Endodermal cell (in vitro differentiated cells): Measurements from ENCODE around the gene LHFPL3. TPM values are rescaled to one million over a fixed set of nuclear protein-coding genes. Genes with fewer than 3 reads are reported as not detected.

Source experiments
- DNase-seq: peaks from one replicate; pipeline ENCODE4 v3.0.0-alpha.2; 2017
- H3K27ac ChIP-seq: 2 replicates; pipeline ENCODE4 v1.5.1; 2013; ENCODE audit warnings: mild to moderate bottlenecking, low read depth, low read length, moderate library complexity
- H3K27me3 ChIP-seq: 2 replicates; pipeline ENCODE4 v1.6.1; 2013; ENCODE audit warnings: mild to moderate bottlenecking, low read length, moderate library complexity; ENCODE audit not compliant: insufficient read depth, control insufficient read depth, poor library complexity, severe bottlenecking
- H3K36me3 ChIP-seq: 2 replicates; pipeline ENCODE4 v1.7.0; 2013; ENCODE audit warnings: mild to moderate bottlenecking, low read length, moderate library complexity; ENCODE audit not compliant: control insufficient read depth, insufficient read depth
- H3K4me1 ChIP-seq: one replicate; pipeline ENCODE4 v1.7.0; 2013; ENCODE audit warnings: low read length; ENCODE audit not compliant: control insufficient read depth, insufficient read depth
- H3K4me3 ChIP-seq: 2 replicates; pipeline ENCODE4 v1.5.1; 2013; ENCODE audit warnings: mild to moderate bottlenecking, low read length, moderate library complexity
- H3K9ac ChIP-seq: 2 replicates; pipeline ENCODE4 v1.6.1; 2013; ENCODE audit warnings: mild to moderate bottlenecking, low read length, moderate library complexity; ENCODE audit not compliant: poor library complexity, severe bottlenecking; ENCODE audit errors: extremely low read depth
- H3K9me3 ChIP-seq: 2 replicates; pipeline ENCODE4 v1.6.1; 2013; ENCODE audit warnings: mild to moderate bottlenecking, low read length, moderate library complexity; ENCODE audit not compliant: control insufficient read depth
- H3K27ac Mint-ChIP-seq: 2 replicates; pipeline ENCODE4 v1.8.0; 2020; ENCODE audit warnings: mixed read lengths
- H3K27me3 Mint-ChIP-seq: 2 replicates; pipeline ENCODE4 v1.8.0; 2021; ENCODE audit warnings: mild to moderate bottlenecking, mixed read lengths; ENCODE audit not compliant: insufficient read depth
- H3K36me3 Mint-ChIP-seq: 2 replicates; pipeline ENCODE4 v1.8.0; 2020; ENCODE audit warnings: low read depth, mixed read lengths
- H3K4me1 Mint-ChIP-seq: 2 replicates; pipeline ENCODE4 v1.8.0; 2020; ENCODE audit warnings: mixed read lengths
- H3K4me3 Mint-ChIP-seq: 2 replicates; pipeline ENCODE4 v1.8.0; 2020; ENCODE audit warnings: mild to moderate bottlenecking, moderate library complexity, mixed read lengths
- H3K9me3 Mint-ChIP-seq: 2 replicates; pipeline ENCODE4 v1.8.0; 2020; ENCODE audit warnings: mild to moderate bottlenecking, mixed read lengths
- CTCF ChIP-seq: fragments of 200-600 bp; sonication (generic); conservative IDR thresholded peaks from 2 replicates; pipeline ENCODE4 v1.5.0; 2021; ENCODE audit warnings: antibody characterized with exemption, mild to moderate bottlenecking
- WGBS, 2 experiments: methylation state at CpG; one replicate each; pipeline versions ENCODE4 v1.1.5 to v1.1.7; 2013; ENCODE audit warnings: missing lambda C conversion rate in 2 of 2, mixed read lengths in 1 of 2; ENCODE audit not compliant: insufficient coverage in 1 of 2, insufficient read length in 1 of 2; 5-methylcytosine and 5-hydroxymethylcytosine counted together
- total RNA-seq, 2 donors: library from RNA; stranded (reverse); fragmentation: NEBNext Ultra II Directional in 1 of 2; extraction: Animal tissue kit (Norgen Biotek cat#: 25700) in 1 of 2; gene quantifications; 2 replicates in 1 of 2; 3 replicates in 1 of 2; pipeline ENCODE4 v1.2.1, GENCODE V29; 2021

The LHFPL3 gene
- total RNA-seq, 2 donors from 2014 or later = not detected

DNA sequence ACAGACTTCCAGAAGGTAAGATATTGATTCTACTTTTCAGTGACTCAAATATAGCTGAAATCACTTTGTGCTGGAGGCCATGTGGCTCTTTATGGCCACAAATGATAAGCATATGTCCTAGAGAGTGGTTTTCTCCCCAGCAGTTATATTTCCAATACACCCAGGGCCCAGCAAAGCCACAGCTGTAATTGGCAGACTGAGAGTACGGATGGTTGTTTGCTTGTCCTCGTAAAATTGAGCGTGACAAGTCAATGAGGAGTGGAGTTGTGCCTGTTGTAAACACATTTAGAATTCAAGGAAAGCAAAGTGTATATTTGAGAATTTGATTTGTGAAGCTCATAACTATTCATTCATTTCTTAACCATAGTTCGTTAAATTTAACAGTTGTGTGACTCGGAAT, 201.8 kb downstream of the LHFPL3 start:
- no peaks in the 10 kb centered on the region for H3K9me3 ChIP-seq
- WGBS, 2 experiments = 74 to 85% methylated on average over 2 to 5 of the region's 5 CpGs
- peaks cover 5% of the 10 kb centered on the region for H3K27me3 Mint-ChIP-seq

DNA sequence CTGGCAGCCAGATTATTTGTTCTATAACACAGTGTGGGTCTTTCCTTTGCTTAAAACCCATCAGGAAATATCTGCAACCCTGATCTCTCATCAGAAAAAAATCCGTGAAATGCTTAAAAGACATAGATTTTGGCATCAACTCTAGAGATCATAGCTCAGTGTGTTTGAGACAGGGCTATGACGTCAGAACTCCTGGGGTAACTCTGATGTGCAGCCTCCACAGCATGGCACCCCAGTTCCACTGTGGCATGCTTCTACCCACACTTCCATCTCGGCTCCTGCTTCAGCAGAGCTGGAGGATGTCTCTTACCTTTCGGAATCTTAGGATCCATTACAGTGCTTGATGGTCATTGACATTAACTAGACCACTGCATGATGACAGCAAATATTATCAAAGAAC, 205.7 kb downstream of the LHFPL3 start:
- H3K4me3 Mint-ChIP-seq = no peak overlapping the region
- no peak for DNase-seq
- no peaks in the 10 kb centered on the region for H3K9me3 ChIP-seq

More for the DNA sequence above, 201.8 kb downstream of the LHFPL3 start:
- Mint-ChIP-seq H3K9me3 (no peaks in the 10 kb centered on the region), H3K4me1 (no peaks in the 10 kb centered on the region), H3K4me3 (no peak overlapping the region), H3K36me3 (no peaks in the 10 kb centered on the region), H3K27ac (no peak overlapping the region)
- no peak for TF ChIP-seq CTCF
- no peak overlapping the region for H3K9ac ChIP-seq
- no peak overlapping the region for H3K27ac ChIP-seq
- no peaks in the 10 kb centered on the region for H3K36me3 ChIP-seq
- peaks cover 9% of the 10 kb centered on the region for H3K27me3 ChIP-seq
- no peaks in the 10 kb centered on the region for H3K4me1 ChIP-seq
- no peak for DNase-seq
- no peak overlapping the region for H3K4me3 ChIP-seq

GRCh38 chr7:104535841-104536240, 207.4 kb downstream of the LHFPL3 start:
- H3K27ac Mint-ChIP-seq = no peak overlapping the region

More for the DNA sequence above, 205.7 kb downstream of the LHFPL3 start:
- Mint-ChIP-seq H3K4me1 (no peaks in the 10 kb centered on the region), H3K36me3 (no peaks in the 10 kb centered on the region), H3K27ac (no peak overlapping the region), H3K27me3 (peaks cover 10% of the 10 kb centered on the region), H3K9me3 (no peaks in the 10 kb centered on the region)
- Histone ChIP-seq H3K27ac (no peak overlapping the region), H3K4me3 (no peak overlapping the region), H3K27me3 (peaks cover 29% of the 10 kb centered on the region), H3K4me1 (no peaks in the 10 kb centered on the region), H3K36me3 (no peaks in the 10 kb centered on the region), H3K9ac (no peak overlapping the region)
- WGBS, 2 experiments = 76 to 81% methylated on average over 4 of the region's 4 CpGs
- no peak for TF ChIP-seq CTCF

More at GRCh38 chr7:104535841-104536240, 207.4 kb downstream of the LHFPL3 start:
- Histone ChIP-seq H3K4me1 (no peaks in the 10 kb centered on the region), H3K27me3 (peaks cover 29% of the 10 kb centered on the region), H3K27ac (no peak overlapping the region), H3K4me3 (no peak overlapping the region), H3K9me3 (no peaks in the 10 kb centered on the region), H3K9ac (no peak overlapping the region), H3K36me3 (no peaks in the 10 kb centered on the region)
- H3K9me3 Mint-ChIP-seq = no peaks in the 10 kb centered on the region
- WGBS, 2 experiments = 63 to 81% methylated on average over 4 to 6 of the region's 6 CpGs
- H3K4me3 Mint-ChIP-seq = no peak overlapping the region
- DNase-seq = no peak
- H3K27me3 Mint-ChIP-seq = peaks cover 5% of the 10 kb centered on the region
- no peaks in the 10 kb centered on the region for H3K4me1 Mint-ChIP-seq
- H3K36me3 Mint-ChIP-seq = no peaks in the 10 kb centered on the region
- no peak for TF ChIP-seq CTCF
